HepG2 (cell line): Measurements from ENCODE around the gene LRRC27. TPM values are rescaled to one million over a fixed set of nuclear protein-coding genes. Genes with fewer than 3 reads are reported as not detected.
A peak's percentile ranks its signal among the peaks of the same experiment; 100 is the strongest.
"Not testable (repeated sequence)": the region's sequence is repeated elsewhere in the genome, so short reads cannot be mapped to it uniquely, and the experiment has no call there.

Experiments
- ATAC-seq: fragments of 200-7000 bp; cut with Tn5 transposase; 3 replicates; pipeline ENCODE4 v1.9.1; 2020; ENCODE audit warnings: mild to moderate bottlenecking, moderate library complexity
- BruUV-seq: library from RNA; stranded (reverse); fragments of 400-500 nt; replicated peaks from 2 replicates; lab custom pipeline; 2021; lab: Mats Ljungman, UMichigan
- CTCF ChIA-PET: fragments of 300-600 bp; formaldehyde crosslinking; extraction: SDS; loops from one replicate; lab custom pipeline; 2021; ENCODE audit warnings: low total read pairs, inconsistent platforms, low intra/inter-chr PET ratio; lab: Yijun Ruan, JAX
- POLR2A ChIA-PET: fragments of 350-600 bp; sonication (Branson Sonifier 250); formaldehyde crosslinking; loops from one replicate; lab custom pipeline; 2020; ENCODE audit warnings: antibody characterized with exemption, inconsistent platforms; lab: Yijun Ruan, JAX
- DNase-seq: peaks from one replicate; pipeline ENCODE4 v3.0.0-alpha.2; 2015; ENCODE audit warnings: low spot score
- FAIRE-seq: peaks from 3 replicates; lab custom pipeline; 2011; peaks lifted over from hg19 to GRCh38; lab: Jason Lieb, UNC
- H2AFZ ChIP-seq: one replicate; pipeline ENCODE4 v1.6.1; 2011; ENCODE audit warnings: low read length, inconsistent platforms
- H3K27ac ChIP-seq: fragments of 300-600 bp; 3 replicates; pipeline ENCODE4 v1.8.0; 2011; ENCODE audit warnings: mixed run types, mild to moderate bottlenecking, mixed read lengths, low read length, inconsistent platforms; ENCODE audit not compliant: insufficient read depth; ENCODE audit errors: extremely low read length
- H3K27me3 ChIP-seq, 2 experiments: fragments of 200-600 bp in 1 of 2; 2 replicates in 1 of 2; 3 replicates in 1 of 2; pipeline versions ENCODE4 v1.6.0 to v1.8.0; 2011; ENCODE audit warnings: low read length in 2 of 2, mild to moderate bottlenecking in 2 of 2, moderate library complexity in 2 of 2, inconsistent platforms in 1 of 2; ENCODE audit not compliant: insufficient read depth in 2 of 2, control insufficient read depth in 1 of 2
- H3K36me3 ChIP-seq, 2 experiments: fragments of 200-600 bp in 1 of 2; replicated peaks in 1 of 2; 2 replicates in 1 of 2; 3 replicates in 1 of 2; pipeline versions ENCODE4 v1.5.1 to v1.8.0; 2011; ENCODE audit warnings: low read length in 2 of 2, inconsistent platforms in 1 of 2; ENCODE audit not compliant: insufficient read depth in 2 of 2, control insufficient read depth in 1 of 2
- H3K4me1 ChIP-seq: 2 replicates; pipeline ENCODE4 v1.5.1; 2012; ENCODE audit warnings: low read length, inconsistent platforms; ENCODE audit not compliant: insufficient read depth
- H3K4me2 ChIP-seq: 2 replicates; pipeline ENCODE4 v1.6.0; 2011; ENCODE audit warnings: low read depth, low read length, inconsistent platforms
- H3K4me3 ChIP-seq, 3 experiments: fragments of 200-600 bp in 1 of 3; sonication (generic), shearing (Covaris generic) in 1 of 3; replicated peaks in 1 of 3; 2 replicates each; pipeline ENCODE4 v1.5.1; 2011 to 2016; ENCODE audit warnings: low read length in 3 of 3, inconsistent platforms in 2 of 3, low read depth in 2 of 3, mild to moderate bottlenecking in 2 of 3, control low read depth in 1 of 3, mixed read lengths in 1 of 3; ENCODE audit not compliant: insufficient read depth in 1 of 3
- H3K79me2 ChIP-seq: one replicate; pipeline ENCODE4 v1.6.1; 2011; ENCODE audit warnings: low read length, inconsistent platforms; ENCODE audit not compliant: insufficient read depth
- H3K9ac ChIP-seq: 2 replicates; pipeline ENCODE4 v1.6.0; 2011; ENCODE audit warnings: mild to moderate bottlenecking, low read depth, low read length, inconsistent platforms; ENCODE audit not compliant: insufficient read depth
- H3K9me3 ChIP-seq: 2 replicates; pipeline ENCODE4 v1.5.1; 2012; ENCODE audit warnings: mild to moderate bottlenecking, low read length
- H4K20me1 ChIP-seq: 2 replicates; pipeline ENCODE4 v1.6.0; 2011; ENCODE audit warnings: inconsistent platforms, mild to moderate bottlenecking, low read length, moderate library complexity; ENCODE audit not compliant: insufficient read depth
- AHR ChIP-seq: IDR thresholded peaks from 2 replicates; pipeline ENCODE4 v1.6.1; 2018; ENCODE audit warnings: missing genetic modification reagents, missing compliant biosample characterization
- GABPB1 ChIP-seq: IDR thresholded peaks from 2 replicates; pipeline ENCODE4 v1.6.1; 2016; ENCODE audit warnings: mild to moderate bottlenecking, missing genetic modification reagents, moderate library complexity, missing compliant biosample characterization
- KDM2A ChIP-seq: sonication (generic); formaldehyde crosslinking; IDR thresholded peaks from 2 replicates; pipeline ENCODE4 v1.4.0; 2020; ENCODE audit warnings: low read depth, missing genetic modification reagents, borderline replicate concordance
- MYC ChIP-seq: sonication (generic); formaldehyde crosslinking; IDR thresholded peaks from 2 replicates; pipeline ENCODE4 v1.9.0; 2021; ENCODE audit warnings: missing genetic modification reagents, borderline replicate concordance
- NFKB2 ChIP-seq: sonication (generic); formaldehyde crosslinking; IDR thresholded peaks from 2 replicates; pipeline ENCODE4 v1.4.0; 2020; ENCODE audit warnings: missing genetic modification reagents, borderline replicate concordance
- PCBP1 ChIP-seq: fragments of 200-400 bp; formaldehyde crosslinking; IDR thresholded peaks from 2 replicates; pipeline ENCODE4 v1.6.1; 2017; ENCODE audit warnings: mild to moderate bottlenecking, low read depth, low read length, borderline replicate concordance
- RAD21 ChIP-seq: fragments of 450-650 bp; formaldehyde crosslinking; IDR thresholded peaks from 2 replicates; pipeline ENCODE4 v1.5.0; 2020; ENCODE audit warnings: mild to moderate bottlenecking
- SMC3 ChIP-seq: IDR thresholded peaks from 2 replicates; pipeline ENCODE4 v1.6.1; 2011; ENCODE audit warnings: low read length, improper control_type of control experiment
- SRF ChIP-seq: IDR thresholded peaks from 2 replicates; pipeline ENCODE4 v1.6.1; 2011; ENCODE audit warnings: mild to moderate bottlenecking, low read depth, low read length, moderate library complexity
- STAG1 ChIP-seq: sonication (generic); formaldehyde crosslinking; IDR thresholded peaks from 2 replicates; pipeline ENCODE4 v1.4.0; 2020; ENCODE audit warnings: missing genetic modification reagents
- ZFY ChIP-seq: sonication (generic); formaldehyde crosslinking; IDR thresholded peaks from 2 replicates; pipeline ENCODE4 v1.4.0; 2020; ENCODE audit warnings: missing genetic modification reagents
- ZNF20 ChIP-seq: sonication (generic); formaldehyde crosslinking; IDR thresholded peaks from 2 replicates; pipeline ENCODE4 v1.4.0; 2020; ENCODE audit warnings: mild to moderate bottlenecking, moderate library complexity, missing genetic modification reagents
- ZNF616 ChIP-seq: sonication (generic); formaldehyde crosslinking; IDR thresholded peaks from 2 replicates; pipeline ENCODE4 v1.5.0; 2020; ENCODE audit warnings: low read depth, mild to moderate bottlenecking, missing genetic modification reagents
- ZNF766 ChIP-seq: sonication (generic); formaldehyde crosslinking; IDR thresholded peaks from 2 replicates; pipeline ENCODE4 v1.5.0; 2020; ENCODE audit warnings: missing genetic modification reagents, borderline replicate concordance
- ZNF792 ChIP-seq: IDR thresholded peaks from 2 replicates; pipeline ENCODE4 v1.6.1; 2016
- ZNF839 ChIP-seq: sonication (generic); formaldehyde crosslinking; IDR thresholded peaks from 2 replicates; pipeline ENCODE4 v1.4.0; 2020; ENCODE audit warnings: missing genetic modification reagents, mild to moderate bottlenecking, borderline replicate concordance
- WGBS: methylation state at CpG from one replicate; pipeline ENCODE4 v1.1.6; 2017; ENCODE audit warnings: low lambda C conversion rate; 5-methylcytosine and 5-hydroxymethylcytosine counted together
- in situ Hi-C: cut with HindIII; loops from 2 replicates; pipeline ENCODE4 v1.10.0; 2017; ENCODE audit warnings: low pct_unique_long_range_greater_than_20kb; ENCODE audit not compliant: extremely low pct_ligation_motif_present
- intact Hi-C: fragments of 100-400 bp; cut with micrococcal nuclease; formaldehyde crosslinking; loops from one replicate; pipeline ENCODE4 v1.10.0; 2022; ENCODE audit not compliant: unreplicated experiment
- polyA plus RNA-seq, 8 experiments: library from polyadenylated mRNA; depleted of rRNA in 3 of 8; stranded (reverse) in 7 of 8; unstranded in 1 of 8; fragments of >200 nt; fragmentation: Illumina TruSeq in 4 of 8; extraction: Trizol in 4 of 8; gene quantifications; 2 replicates each; pipeline versions ENCODE4 v1.2.1 to v1.2.3, GENCODE V29; 2011 to 2016; ENCODE audit warnings: low read depth in 4 of 8, missing spikeins in 1 of 8, mixed read lengths in 1 of 8; ENCODE audit not compliant: insufficient read depth in 1 of 8
- total RNA-seq, 5 experiments: library from RNA; depleted of rRNA; stranded (reverse); fragments of >200 nt; fragmentation: Illumina TruSeq; extraction: Trizol; gene quantifications; 2 replicates each; pipeline ENCODE4 v1.2.3, GENCODE V29; 2016; ENCODE audit warnings: low read depth in 1 of 5
- TF ChIP-seq, protein P1 (sequence below): sonication (generic); formaldehyde crosslinking; IDR thresholded peaks from 2 replicates; pipeline ENCODE4 v1.5.0; 2020; ENCODE audit warnings: mild to moderate bottlenecking, missing genetic modification reagents, moderate library complexity
- TF ChIP-seq, protein P2 (sequence below), 2 experiments: sonication (generic) in 1 of 2; formaldehyde crosslinking in 1 of 2; IDR thresholded peaks; 2 replicates each; pipeline versions ENCODE4 v1.4.0 to v1.6.1; 2018 to 2020; ENCODE audit warnings: missing genetic modification reagents in 2 of 2, borderline replicate concordance in 1 of 2, low read depth in 1 of 2, mild to moderate bottlenecking in 1 of 2, missing biosample characterization in 1 of 2

LRRC27 gene
- total and polyA plus RNA-seq, 2 of the 13 experiments (the other 11 are each of a cell fraction or from before 2014, with no cell fraction given): 4.2 to 4.6 TPM

DNA sequence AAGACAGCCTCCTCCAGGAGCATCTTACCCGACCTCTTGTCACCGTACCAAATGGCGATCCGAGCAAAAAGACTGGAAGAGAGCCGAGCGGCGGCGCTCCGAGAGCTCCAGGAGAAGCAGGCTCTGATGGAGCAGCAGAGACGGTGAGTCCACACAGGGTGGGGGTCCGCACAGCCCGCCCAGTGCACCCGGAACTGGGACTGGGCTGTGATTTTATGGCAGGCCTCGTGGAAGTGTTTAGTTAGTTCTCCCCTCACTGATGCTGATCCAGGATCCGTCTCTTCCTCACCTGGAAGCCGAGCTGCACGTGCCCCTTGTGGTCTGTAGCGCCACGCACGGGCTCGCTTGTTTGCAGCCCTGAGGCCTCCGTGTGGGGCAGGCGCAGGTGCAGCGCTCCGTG, 19.6 kb downstream of the LRRC27 start (continued):
- TF ChIP-seq SRF (no peak), ZNF839 (CRISPR knock-in tag) (no peak), ZNF616 (CRISPR knock-in tag) (no peak), ZNF20 (CRISPR knock-in tag) (no peak), PCBP1 (no peak), ZNF792 (CRISPR knock-in tag) (no peak), ZNF766 (no peak)

DNA sequence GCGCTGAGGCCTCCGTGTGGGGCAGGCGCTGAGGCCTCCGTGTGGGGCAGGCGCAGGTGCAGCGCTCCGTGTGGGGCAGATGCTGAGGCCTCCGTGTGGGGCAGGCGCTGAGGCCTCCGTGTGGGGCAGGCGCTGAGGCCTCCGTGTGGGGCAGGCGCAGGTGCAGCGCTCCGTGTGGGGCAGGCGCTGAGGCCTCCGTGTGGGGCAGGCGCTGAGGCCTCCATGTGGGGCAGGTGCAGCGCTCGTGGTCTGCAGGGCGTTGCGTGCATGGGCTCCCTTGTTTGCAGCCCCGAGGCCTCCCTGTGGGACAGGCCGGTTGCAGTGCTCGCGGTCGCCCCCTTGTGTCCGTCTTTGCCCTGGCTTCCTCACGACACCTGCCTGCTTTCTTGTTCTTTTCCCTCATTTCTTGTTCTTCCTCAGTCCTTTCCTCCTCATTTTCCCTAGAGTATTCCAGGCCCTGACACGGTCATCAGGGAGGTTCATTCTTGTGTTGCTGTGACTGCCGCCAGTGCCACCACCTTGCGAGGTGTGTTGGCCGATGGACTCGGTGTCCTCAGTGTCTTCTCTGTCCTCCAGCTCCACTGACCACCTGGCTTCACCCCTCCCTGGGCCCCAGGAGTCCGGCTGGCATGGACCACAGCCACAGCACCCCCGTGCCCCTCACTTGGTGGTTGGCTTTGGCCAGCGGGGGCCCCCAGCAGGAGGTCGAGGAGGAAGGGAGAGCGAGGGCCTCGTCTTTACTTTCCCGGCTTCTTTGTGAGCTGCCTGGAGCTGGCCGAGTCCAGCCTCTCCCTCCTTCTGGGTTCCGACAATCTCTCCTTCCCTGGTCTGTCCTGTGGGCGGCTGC, 20.7 kb downstream of the LRRC27 start:
- H3K79me2 ChIP-seq, H3K27me3 ChIP-seq, POLR2A ChIA-PET, H3K9ac ChIP-seq, H3K4me3 ChIP-seq, intact Hi-C loops, H3K36me3 ChIP-seq, H3K4me2 ChIP-seq, in situ Hi-C loops, DNase-seq, H4K20me1 ChIP-seq, H3K4me1 ChIP-seq, H2AFZ ChIP-seq, H3K27ac ChIP-seq, H3K9me3 ChIP-seq, BruUV-seq: not testable (repeated sequence)
- ATAC-seq (peak; percentile 85), FAIRE-seq (peak; percentile 47)
- CTCF ChIA-PET: interaction anchor here (3.1 kb wide), 1 partner anchor 130 kb away, joined by 50 read pairs; no protein-coding TSS in a partner anchor
- WGBS: 43% methylated on average over 24 of the region's 44 CpGs
- TF ChIP-seq RAD21 (CRISPR knock-in tag): peak; percentile 80
- peak; percentile 75 for TF ChIP-seq SMC3
- TF ChIP-seq NFKB2 (CRISPR knock-in tag): 0 out of 2 replicates have a peak, but pooled peaks have one; percentile 41
- TF ChIP-seq STAG1: peak; percentile 86
- TF ChIP-seq, protein P1, sequence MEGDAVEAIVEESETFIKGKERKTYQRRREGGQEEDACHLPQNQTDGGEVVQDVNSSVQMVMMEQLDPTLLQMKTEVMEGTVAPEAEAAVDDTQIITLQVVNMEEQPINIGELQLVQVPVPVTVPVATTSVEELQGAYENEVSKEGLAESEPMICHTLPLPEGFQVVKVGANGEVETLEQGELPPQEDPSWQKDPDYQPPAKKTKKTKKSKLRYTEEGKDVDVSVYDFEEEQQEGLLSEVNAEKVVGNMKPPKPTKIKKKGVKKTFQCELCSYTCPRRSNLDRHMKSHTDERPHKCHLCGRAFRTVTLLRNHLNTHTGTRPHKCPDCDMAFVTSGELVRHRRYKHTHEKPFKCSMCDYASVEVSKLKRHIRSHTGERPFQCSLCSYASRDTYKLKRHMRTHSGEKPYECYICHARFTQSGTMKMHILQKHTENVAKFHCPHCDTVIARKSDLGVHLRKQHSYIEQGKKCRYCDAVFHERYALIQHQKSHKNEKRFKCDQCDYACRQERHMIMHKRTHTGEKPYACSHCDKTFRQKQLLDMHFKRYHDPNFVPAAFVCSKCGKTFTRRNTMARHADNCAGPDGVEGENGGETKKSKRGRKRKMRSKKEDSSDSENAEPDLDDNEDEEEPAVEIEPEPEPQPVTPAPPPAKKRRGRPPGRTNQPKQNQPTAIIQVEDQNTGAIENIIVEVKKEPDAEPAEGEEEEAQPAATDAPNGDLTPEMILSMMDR (CRISPR knock-in tag): peak; percentile 90
- TF ChIP-seq AHR (CRISPR knock-in tag): 0 out of 2 replicates have a peak, but pooled peaks have one; percentile 42
- TF ChIP-seq KDM2A (CRISPR knock-in tag): peak; percentile 48; the same call in 1 of the 2 replicates
- TF ChIP-seq MYC (CRISPR knock-in tag): peak; percentile 20; the same call in 1 of the 2 replicates
- TF ChIP-seq, protein P2, sequence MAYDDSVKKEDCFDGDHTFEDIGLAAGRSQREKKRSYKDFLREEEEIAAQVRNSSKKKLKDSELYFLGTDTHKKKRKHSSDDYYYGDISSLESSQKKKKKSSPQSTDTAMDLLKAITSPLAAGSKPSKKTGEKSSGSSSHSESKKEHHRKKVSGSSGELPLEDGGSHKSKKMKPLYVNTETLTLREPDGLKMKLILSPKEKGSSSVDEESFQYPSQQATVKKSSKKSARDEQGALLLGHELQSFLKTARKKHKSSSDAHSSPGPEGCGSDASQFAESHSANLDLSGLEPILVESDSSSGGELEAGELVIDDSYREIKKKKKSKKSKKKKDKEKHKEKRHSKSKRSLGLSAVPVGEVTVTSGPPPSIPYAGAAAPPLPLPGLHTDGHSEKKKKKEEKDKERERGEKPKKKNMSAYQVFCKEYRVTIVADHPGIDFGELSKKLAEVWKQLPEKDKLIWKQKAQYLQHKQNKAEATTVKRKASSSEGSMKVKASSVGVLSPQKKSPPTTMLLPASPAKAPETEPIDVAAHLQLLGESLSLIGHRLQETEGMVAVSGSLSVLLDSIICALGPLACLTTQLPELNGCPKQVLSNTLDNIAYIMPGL (CRISPR knock-in tag; IDR thresholded peaks at IDR 0.05; ENCODE audit: borderline replicate concordance in 1 of 2, low read depth in 1 of 2): 0 out of 4 replicates have a peak, but pooled peaks of 1 of the 2 experiments have one; percentile 46
- TF ChIP-seq ZFY (CRISPR knock-in tag): peak; percentile 44; the same call in 1 of the 2 replicates
- TF ChIP-seq GABPB1 (CRISPR knock-in tag): peak; percentile 36; the same call in 1 of the 2 replicates
